ENCODE data around the gene PWWP3B. TPM values are rescaled to one million over a fixed set of nuclear protein-coding genes. Genes with fewer than 3 reads are reported as not detected.

The PWWP3B gene
- 0.74 TPM in 1 of 2 replicates, not detected in the other for total RNA-seq

GRCh38 chrX:106168107-106168506 is at the start of gene PWWP3B:
TSS of gene PWWP3B (plus strand) at chrX:106168305. CDS start at chrX:106205433, 37,128 bp downstream.

Other genes starting within 250 kb of the PWWP3B start
- gene SERPINA7, start 129.6 kb upstream of the PWWP3B start, total RNA-seq: not detected in 2 replicates